H1 (cell line): ENCODE data around the gene TSFM. TPM values are rescaled to one million over a fixed set of nuclear protein-coding genes. Genes with fewer than 3 reads are reported as not detected.

Experiments
- CTCF ChIA-PET: fragments of 300-600 bp; sonication (Branson Sonifier 250); formaldehyde crosslinking; loops from one replicate; lab custom pipeline; 2021; ENCODE audit not compliant: partially characterized antibody; lab: Charles Lee
- POLR2A ChIA-PET: fragments of 300-600 bp; sonication (Branson Sonifier 250); formaldehyde crosslinking; loops from one replicate; lab custom pipeline; 2021; ENCODE audit warnings: inconsistent platforms; ENCODE audit not compliant: partially characterized antibody; lab: Charles Lee
- DNase-seq, 2 experiments: peaks; one replicate each; pipeline versions ENCODE4 v3.0.0 to v3.0.0-alpha.2; 2010 to 2022; ENCODE audit warnings: low spot score in 2 of 2, low read depth in 1 of 2, mixed read lengths in 1 of 2
- FAIRE-seq: peaks from 2 replicates; lab custom pipeline; 2011; peaks lifted over from hg19 to GRCh38; lab: Jason Lieb, UNC
- H2AFZ ChIP-seq: 2 replicates; pipeline ENCODE4 v1.8.1; 2012; ENCODE audit warnings: low read length, inconsistent platforms
- H2AK5ac ChIP-seq: 2 replicates; pipeline ENCODE4 v1.6.1; 2013; ENCODE audit warnings: low read depth, low read length
- H2BK120ac ChIP-seq: replicated peaks from 2 replicates; pipeline ENCODE3; 2013; ENCODE audit warnings: low read depth, low read length, inconsistent platforms
- H2BK12ac ChIP-seq: 2 replicates; pipeline ENCODE4 v1.6.1; 2013; ENCODE audit warnings: low read depth, low read length
- H2BK15ac ChIP-seq: 2 replicates; pipeline ENCODE4 v1.6.1; 2013; ENCODE audit warnings: low read length
- H2BK20ac ChIP-seq: 2 replicates; pipeline ENCODE4 v1.6.1; 2013; ENCODE audit warnings: low read length
- H2BK5ac ChIP-seq: 2 replicates; pipeline ENCODE4 v1.6.1; 2013; ENCODE audit warnings: low read depth, low read length
- H3K14ac ChIP-seq: 2 replicates; pipeline ENCODE4 v1.6.1; 2013; ENCODE audit warnings: inconsistent platforms; ENCODE audit not compliant: insufficient read length
- H3K18ac ChIP-seq: 2 replicates; pipeline ENCODE4 v1.6.1; 2013; ENCODE audit warnings: low read length; ENCODE audit errors: extremely low read depth
- H3K23ac ChIP-seq: 2 replicates; pipeline ENCODE4 v1.6.1; 2013; ENCODE audit warnings: inconsistent platforms; ENCODE audit not compliant: insufficient read length
- H3K23me2 ChIP-seq: 2 replicates; pipeline ENCODE4 v1.6.1; 2013; ENCODE audit warnings: low read depth, low read length
- H3K27ac ChIP-seq: 2 replicates; pipeline ENCODE4 v1.6.1; 2011; ENCODE audit warnings: low read depth, low read length, inconsistent platforms
- H3K27me3 ChIP-seq, 4 experiments: replicated peaks in 1 of 4; 1 replicate in 1 of 4; 2 replicates in 3 of 4; pipeline versions ENCODE4 v1.6.1 to v1.8.1; 2011 to 2013; ENCODE audit warnings: low read length in 3 of 4, mild to moderate bottlenecking in 3 of 4, inconsistent platforms in 2 of 4, mixed read lengths in 2 of 4, moderate library complexity in 1 of 4; ENCODE audit not compliant: control insufficient read depth in 3 of 4, insufficient read depth in 3 of 4; ENCODE audit errors: extremely low read depth in 1 of 4
- H3K36me3 ChIP-seq, 4 experiments: 2 replicates each; pipeline versions ENCODE4 v1.6.1 to v1.8.1; 2011 to 2013; ENCODE audit warnings: mild to moderate bottlenecking in 4 of 4, low read length in 3 of 4, moderate library complexity in 2 of 4, control low read depth in 1 of 4, inconsistent platforms in 1 of 4; ENCODE audit not compliant: insufficient read depth in 4 of 4, control insufficient read depth in 2 of 4
- H3K4ac ChIP-seq: replicated peaks from 2 replicates; pipeline ENCODE3; 2013; ENCODE audit warnings: low read length, low read depth, mixed read lengths, inconsistent platforms; ENCODE audit not compliant: insufficient read length
- H3K4me1 ChIP-seq, 4 experiments: replicated peaks in 1 of 4; 1 replicate in 1 of 4; 2 replicates in 3 of 4; pipeline versions ENCODE4 v1.6.1 to v1.8.1; 2011 to 2013; ENCODE audit warnings: low read length in 3 of 4, inconsistent platforms in 2 of 4, mixed read lengths in 1 of 4; ENCODE audit not compliant: insufficient read depth in 4 of 4, control insufficient read depth in 3 of 4
- H3K4me2 ChIP-seq, 2 experiments: 2 replicates each; pipeline versions ENCODE4 v1.6.1 to v1.8.1; 2011 to 2013; ENCODE audit warnings: low read depth in 2 of 2, low read length in 2 of 2, control low read depth in 1 of 2, inconsistent platforms in 1 of 2, mild to moderate bottlenecking in 1 of 2; ENCODE audit not compliant: insufficient read depth in 1 of 2
- H3K4me3 ChIP-seq, 4 experiments: fragments of 200-600, 300-600 bp in 1 of 4; sonication (generic), shearing (Covaris generic), sonication (Bioruptor Twin) in 1 of 4; 2 replicates each; pipeline versions ENCODE4 v1.5.1 to v1.8.1; 2011 to 2016; ENCODE audit warnings: low read length in 4 of 4, low read depth in 3 of 4, control low read depth in 2 of 4, inconsistent platforms in 2 of 4, mild to moderate bottlenecking in 2 of 4, mixed read lengths in 1 of 4, moderate library complexity in 1 of 4; ENCODE audit not compliant: insufficient read depth in 2 of 4; ENCODE audit errors: extremely low read depth in 1 of 4
- H3K56ac ChIP-seq: replicated peaks from 2 replicates; pipeline ENCODE3; 2013; ENCODE audit warnings: low read depth, mild to moderate bottlenecking, mixed read lengths, low read length, inconsistent platforms; ENCODE audit not compliant: insufficient read length
- H3K79me1 ChIP-seq: 2 replicates; pipeline ENCODE4 v1.6.1; 2013; ENCODE audit warnings: low read depth, low read length, control low read depth
- H3K79me2 ChIP-seq, 2 experiments: 2 replicates each; pipeline versions ENCODE4 v1.6.1 to v1.8.1; 2012 to 2013; ENCODE audit warnings: low read length in 2 of 2, mild to moderate bottlenecking in 2 of 2, inconsistent platforms in 1 of 2; ENCODE audit not compliant: insufficient read depth in 2 of 2, control insufficient read depth in 1 of 2
- H3K9ac ChIP-seq, 4 experiments: replicated peaks in 1 of 4; 1 replicate in 1 of 4; 2 replicates in 3 of 4; pipeline versions ENCODE4 v1.6.1 to v1.8.1; 2011 to 2013; ENCODE audit warnings: low read depth in 3 of 4, low read length in 3 of 4, control low read depth in 2 of 4, mild to moderate bottlenecking in 2 of 4, moderate library complexity in 2 of 4, inconsistent platforms in 1 of 4; ENCODE audit errors: extremely low read depth in 1 of 4
- H3K9me3 ChIP-seq, 2 experiments: 2 replicates each; pipeline versions ENCODE4 v1.6.1 to v1.8.1; 2012 to 2013; ENCODE audit warnings: mild to moderate bottlenecking in 2 of 2, moderate library complexity in 2 of 2, control low read depth in 1 of 2, inconsistent platforms in 1 of 2, low read depth in 1 of 2, low read length in 1 of 2, mixed read lengths in 1 of 2; ENCODE audit not compliant: insufficient read depth in 2 of 2
- H4K20me1 ChIP-seq, 2 experiments: replicated peaks in 1 of 2; 2 replicates each; pipeline versions ENCODE3 to v1.8.1; 2011 to 2013; ENCODE audit warnings: inconsistent platforms in 2 of 2, low read length in 2 of 2, mild to moderate bottlenecking in 1 of 2; ENCODE audit not compliant: insufficient read depth in 2 of 2, control insufficient read depth in 1 of 2
- H4K5ac ChIP-seq: 2 replicates; pipeline ENCODE4 v1.6.1; 2013; ENCODE audit warnings: low read length, low read depth, mixed read lengths, inconsistent platforms; ENCODE audit not compliant: insufficient read length
- H4K8ac ChIP-seq: 2 replicates; pipeline ENCODE4 v1.8.0; 2013; ENCODE audit warnings: mild to moderate bottlenecking, moderate library complexity, low read length, inconsistent platforms; ENCODE audit not compliant: insufficient read depth; ENCODE audit errors: extremely low read depth
- H4K91ac ChIP-seq: replicated peaks from 2 replicates; pipeline ENCODE3; 2013; ENCODE audit warnings: low read length, mixed read lengths, inconsistent platforms; ENCODE audit not compliant: insufficient read length
- EGR1 ChIP-seq: IDR thresholded peaks from 2 replicates; pipeline ENCODE4 v1.6.1; 2011; ENCODE audit warnings: low read depth, low read length, borderline replicate concordance
- RNF2 ChIP-seq: fragments of 200-900, 300-1000 bp; sonication (generic); IDR thresholded peaks from 2 replicates; pipeline ENCODE4 v1.7.1; 2016; ENCODE audit warnings: borderline replicate concordance, low read depth, mild to moderate bottlenecking, antibody characterized with exemption, low read length; ENCODE audit not compliant: poor library complexity, severe bottlenecking; ENCODE audit errors: missing control alignments
- WGBS, 2 experiments: shearing (Covaris generic) in 1 of 2; methylation state at CpG; one replicate each; pipeline versions ENCODE4 v1.1.6 to v1.1.7; 2013 to 2015; ENCODE audit warnings: low lambda C conversion rate in 2 of 2, mixed read lengths in 2 of 2, inconsistent platforms in 1 of 2, low coverage in 1 of 2, missing lambda C conversion rate in 1 of 2; ENCODE audit not compliant: insufficient replicate concordance in 2 of 2, insufficient coverage in 1 of 2, insufficient read length in 1 of 2; ENCODE audit errors: extremely low coverage in 1 of 2, missing lambda C conversion rate in 1 of 2; 5-methylcytosine and 5-hydroxymethylcytosine counted together
- polyA plus RNA-seq, 7 experiments: library from polyadenylated mRNA; depleted of rRNA in 3 of 7; stranded (reverse) in 5 of 7; unstranded in 2 of 7; fragments of >200 nt in 5 of 7; fragments of 200-250 nt in 2 of 7; gene quantifications; 1 replicate in 5 of 7; 2 replicates in 1 of 7; 4 replicates in 1 of 7; pipeline versions ENCODE4 v1.2.1 to v1.2.3, GENCODE V29; 2011 to 2013; ENCODE audit warnings: missing spikeins in 2 of 7, mixed read lengths in 2 of 7
- total RNA-seq: library from RNA; stranded (reverse); fragmentation: NEBNext Ultra II Directional; extraction: Animal tissue kit (Norgen Biotek cat#: 25700); gene quantifications from 2 replicates; pipeline ENCODE4 v1.2.1, GENCODE V29; 2021

The TSFM gene
- total and polyA plus RNA-seq, 2 of the 8 experiments (the other 6 are each of a cell fraction or from before 2014, with no cell fraction given) = 17.4 to 49.8 TPM

- H3K4me2 ChIP-seq = peak overlapping the region; percentile 10 to 74; a peak in 2 of 4 replicates
- no peaks in the 10 kb centered on the region for H3K27me3 ChIP-seq
- peaks cover 21% of the 10 kb centered on the region for H3K79me1 ChIP-seq
- no peak overlapping the region for H4K5ac ChIP-seq
- H3K4ac ChIP-seq = no peak overlapping the region
- TF ChIP-seq EGR1 (no peak), RNF2 (no peak)
- TF ChIP-seq, all 59 proteins: peak for 0
- H2BK20ac ChIP-seq = no peak overlapping the region
- no peak overlapping the region for H4K91ac ChIP-seq
- 85% methylated on average over 3 of the region's 3 CpGs; no CpG with 5 or more reads in 1 of the 2 experiments for WGBS, 2 experiments
- H3K14ac ChIP-seq = no peak overlapping the region
- no peak for FAIRE-seq
- H3K9me3 ChIP-seq = no peaks in the 10 kb centered on the region
- no peaks in the 10 kb centered on the region for H3K36me3 ChIP-seq
- no peak overlapping the region for H2BK12ac ChIP-seq
- DNase-seq = no peak
- peaks cover 26 to 60% (median 45%) of the 10 kb centered on the region in 4 experiments for H3K4me1 ChIP-seq
- no peak overlapping the region for H4K8ac ChIP-seq
- H3K4me3 ChIP-seq = no peak overlapping the region
- CTCF ChIA-PET = interaction anchor here (0.7 to 10.0 kb wide), 6 partner anchors 9 to 1804 kb away, joined by 3 to 119 read pairs (median 4); no protein-coding TSS in a partner anchor
- POLR2A ChIA-PET = interaction anchor here (0.6 to 29.9 kb wide), 8 partner anchors 3 to 558 kb away, joined by 3 to 722 read pairs (median 3); partner anchors contain the start of genes CTDSP2, EEF1AKMT3 and METTL1
- H3K79me2 ChIP-seq = peaks cover 34 to 97% of the 10 kb centered on the region in 2 experiments
- H2BK120ac ChIP-seq = no peak overlapping the region
- no peak overlapping the region for H3K27ac ChIP-seq
- H2AFZ ChIP-seq = no peak overlapping the region
- H3K23me2 ChIP-seq = peaks cover 8% of the 10 kb centered on the region; the same call in 1 of the 2 replicates
- no peak overlapping the region for H3K23ac ChIP-seq
- H2BK5ac ChIP-seq = no peak overlapping the region
- no peak overlapping the region for H2AK5ac ChIP-seq
- H2BK15ac ChIP-seq = no peak overlapping the region
- no peak overlapping the region for H3K18ac ChIP-seq
- H3K56ac ChIP-seq = no peak overlapping the region
- H4K20me1 ChIP-seq = peaks cover 18 to 39% of the 10 kb centered on the region in 2 experiments
- no peak overlapping the region for H3K9ac ChIP-seq
Observed at GRCh38 chr12:57840726-57841125, 58.1 kb downstream of the TSFM start.
